NCI-H748 treated with DMSO at 0.1 percent for 48 hours (cell line): ENCODE measurements around the gene RNF149.

Source experiments
- DNase-seq: peaks from one replicate; lab custom pipeline; 2025; lab: John Stamatoyannopoulos, UW

RNF149 gene

DNA sequence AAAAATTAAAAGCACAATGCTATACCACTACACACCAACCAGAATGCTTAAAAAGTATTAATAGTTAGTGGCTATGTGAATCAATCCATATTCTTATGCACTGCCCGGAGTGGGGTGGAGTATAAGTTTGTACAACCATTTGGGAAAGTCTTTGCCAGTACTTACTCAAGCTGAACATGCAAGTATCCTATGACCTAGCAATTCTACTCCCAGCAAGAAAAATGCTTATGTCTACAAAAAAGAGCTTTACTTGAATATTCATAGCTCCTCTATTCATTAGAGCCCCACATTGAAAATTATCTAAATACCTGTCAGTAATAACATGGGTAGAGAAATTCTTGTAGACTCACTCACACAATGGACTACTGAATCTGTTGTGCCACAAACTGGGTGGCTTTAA lies 77.3 kb downstream of the RNF149 start:
- no peak for DNase-seq

- DNase-seq = no peak
Measured at GRCh38 chr2:101230541-101231001, 77.9 kb downstream of the RNF149 start.
